Measurements from ENCODE around the gene ZNF791. TPM values are rescaled to one million over a fixed set of nuclear protein-coding genes. Genes with fewer than 3 reads are reported as not detected.

Gene ZNF791
- total and polyA plus RNA-seq, 2 experiments from 2014 or later = 12.2 to 15.3 TPM

DNA sequence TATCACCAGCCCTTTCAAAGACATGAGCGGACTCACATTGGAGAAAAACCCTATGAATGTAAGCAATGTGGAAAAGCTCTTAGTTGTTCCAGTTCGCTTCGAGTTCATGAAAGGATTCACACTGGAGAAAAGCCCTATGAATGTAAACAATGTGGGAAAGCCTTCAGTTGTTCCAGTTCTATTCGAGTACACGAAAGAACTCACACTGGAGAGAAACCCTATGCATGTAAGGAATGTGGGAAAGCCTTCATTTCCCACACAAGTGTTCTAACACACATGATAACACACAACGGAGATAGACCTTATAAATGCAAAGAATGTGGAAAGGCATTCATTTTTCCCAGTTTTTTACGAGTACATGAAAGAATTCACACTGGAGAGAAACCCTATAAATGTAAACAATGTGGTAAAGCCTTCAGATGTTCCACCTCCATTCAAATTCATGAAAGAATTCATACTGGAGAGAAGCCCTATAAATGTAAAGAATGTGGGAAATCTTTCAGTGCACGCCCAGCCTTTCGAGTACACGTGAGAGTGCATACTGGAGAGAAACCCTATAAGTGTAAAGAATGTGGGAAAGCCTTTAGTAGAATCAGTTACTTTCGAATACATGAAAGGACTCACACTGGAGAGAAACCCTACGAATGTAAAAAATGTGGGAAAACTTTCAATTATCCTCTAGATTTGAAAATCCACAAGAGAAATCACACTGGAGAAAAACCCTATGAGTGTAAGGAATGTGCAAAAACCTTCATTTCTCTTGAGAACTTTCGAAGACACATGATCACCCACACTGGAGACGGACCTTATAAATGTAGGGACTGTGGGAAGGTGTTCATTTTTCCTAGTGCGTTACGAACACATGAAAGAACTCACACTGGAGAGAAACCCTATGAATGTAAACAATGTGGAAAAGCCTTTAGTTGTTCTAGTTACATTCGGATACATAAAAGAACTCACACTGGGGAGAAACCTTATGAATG lies 17.6 kb downstream of the ZNF791 start (continued):
- TF ChIP-seq, protein P1, sequence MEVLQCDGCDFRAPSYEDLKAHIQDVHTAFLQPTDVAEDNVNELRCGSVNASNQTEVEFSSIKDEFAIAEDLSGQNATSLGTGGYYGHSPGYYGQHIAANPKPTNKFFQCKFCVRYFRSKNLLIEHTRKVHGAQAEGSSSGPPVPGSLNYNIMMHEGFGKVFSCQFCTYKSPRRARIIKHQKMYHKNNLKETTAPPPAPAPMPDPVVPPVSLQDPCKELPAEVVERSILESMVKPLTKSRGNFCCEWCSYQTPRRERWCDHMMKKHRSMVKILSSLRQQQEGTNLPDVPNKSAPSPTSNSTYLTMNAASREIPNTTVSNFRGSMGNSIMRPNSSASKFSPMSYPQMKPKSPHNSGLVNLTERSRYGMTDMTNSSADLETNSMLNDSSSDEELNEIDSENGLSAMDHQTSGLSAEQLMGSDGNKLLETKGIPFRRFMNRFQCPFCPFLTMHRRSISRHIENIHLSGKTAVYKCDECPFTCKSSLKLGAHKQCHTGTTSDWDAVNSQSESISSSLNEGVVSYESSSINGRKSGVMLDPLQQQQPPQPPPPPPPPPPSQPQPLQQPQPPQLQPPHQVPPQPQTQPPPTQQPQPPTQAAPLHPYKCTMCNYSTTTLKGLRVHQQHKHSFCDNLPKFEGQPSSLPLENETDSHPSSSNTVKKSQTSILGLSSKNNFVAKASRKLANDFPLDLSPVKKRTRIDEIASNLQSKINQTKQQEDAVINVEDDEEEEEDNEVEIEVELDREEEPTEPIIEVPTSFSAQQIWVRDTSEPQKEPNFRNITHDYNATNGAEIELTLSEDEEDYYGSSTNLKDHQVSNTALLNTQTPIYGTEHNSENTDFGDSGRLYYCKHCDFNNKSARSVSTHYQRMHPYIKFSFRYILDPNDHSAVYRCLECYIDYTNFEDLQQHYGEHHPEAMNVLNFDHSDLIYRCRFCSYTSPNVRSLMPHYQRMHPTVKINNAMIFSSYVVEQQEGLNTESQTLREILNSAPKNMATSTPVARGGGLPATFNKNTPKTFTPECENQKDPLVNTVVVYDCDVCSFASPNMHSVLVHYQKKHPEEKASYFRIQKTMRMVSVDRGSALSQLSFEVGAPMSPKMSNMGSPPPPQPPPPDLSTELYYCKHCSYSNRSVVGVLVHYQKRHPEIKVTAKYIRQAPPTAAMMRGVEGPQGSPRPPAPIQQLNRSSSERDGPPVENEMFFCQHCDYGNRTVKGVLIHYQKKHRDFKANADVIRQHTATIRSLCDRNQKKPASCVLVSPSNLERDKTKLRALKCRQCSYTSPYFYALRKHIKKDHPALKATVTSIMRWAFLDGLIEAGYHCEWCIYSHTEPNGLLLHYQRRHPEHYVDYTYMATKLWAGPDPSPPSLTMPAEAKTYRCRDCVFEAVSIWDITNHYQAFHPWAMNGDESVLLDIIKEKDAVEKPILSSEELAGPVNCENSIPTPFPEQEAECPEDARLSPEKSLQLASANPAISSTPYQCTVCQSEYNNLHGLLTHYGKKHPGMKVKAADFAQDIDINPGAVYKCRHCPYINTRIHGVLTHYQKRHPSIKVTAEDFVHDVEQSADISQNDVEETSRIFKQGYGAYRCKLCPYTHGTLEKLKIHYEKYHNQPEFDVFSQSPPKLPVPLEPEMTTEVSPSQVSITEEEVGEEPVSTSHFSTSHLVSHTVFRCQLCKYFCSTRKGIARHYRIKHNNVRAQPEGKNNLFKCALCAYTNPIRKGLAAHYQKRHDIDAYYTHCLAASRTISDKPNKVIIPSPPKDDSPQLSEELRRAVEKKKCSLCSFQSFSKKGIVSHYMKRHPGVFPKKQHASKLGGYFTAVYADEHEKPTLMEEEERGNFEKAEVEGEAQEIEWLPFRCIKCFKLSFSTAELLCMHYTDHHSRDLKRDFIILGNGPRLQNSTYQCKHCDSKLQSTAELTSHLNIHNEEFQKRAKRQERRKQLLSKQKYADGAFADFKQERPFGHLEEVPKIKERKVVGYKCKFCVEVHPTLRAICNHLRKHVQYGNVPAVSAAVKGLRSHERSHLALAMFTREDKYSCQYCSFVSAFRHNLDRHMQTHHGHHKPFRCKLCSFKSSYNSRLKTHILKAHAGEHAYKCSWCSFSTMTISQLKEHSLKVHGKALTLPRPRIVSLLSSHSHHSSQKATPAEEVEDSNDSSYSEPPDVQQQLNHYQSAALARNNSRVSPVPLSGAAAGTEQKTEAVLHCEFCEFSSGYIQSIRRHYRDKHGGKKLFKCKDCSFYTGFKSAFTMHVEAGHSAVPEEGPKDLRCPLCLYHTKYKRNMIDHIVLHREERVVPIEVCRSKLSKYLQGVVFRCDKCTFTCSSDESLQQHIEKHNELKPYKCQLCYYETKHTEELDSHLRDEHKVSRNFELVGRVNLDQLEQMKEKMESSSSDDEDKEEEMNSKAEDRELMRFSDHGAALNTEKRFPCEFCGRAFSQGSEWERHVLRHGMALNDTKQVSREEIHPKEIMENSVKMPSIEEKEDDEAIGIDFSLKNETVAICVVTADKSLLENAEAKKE (CRISPR knock-in tag; IDR thresholded peaks at IDR 0.05) = no peak
- TF ChIP-seq STAT1 (IDR thresholded peaks at IDR 0.05; ENCODE audit: unreplicated experiment) (no peak), POLR2AphosphoS5 (IDR thresholded peaks at IDR 0.05; ENCODE audit: low read depth) (no peak), NANOG (IDR thresholded peaks at IDR 0.05; ENCODE audit: borderline replicate concordance) (no peak)

DNA sequence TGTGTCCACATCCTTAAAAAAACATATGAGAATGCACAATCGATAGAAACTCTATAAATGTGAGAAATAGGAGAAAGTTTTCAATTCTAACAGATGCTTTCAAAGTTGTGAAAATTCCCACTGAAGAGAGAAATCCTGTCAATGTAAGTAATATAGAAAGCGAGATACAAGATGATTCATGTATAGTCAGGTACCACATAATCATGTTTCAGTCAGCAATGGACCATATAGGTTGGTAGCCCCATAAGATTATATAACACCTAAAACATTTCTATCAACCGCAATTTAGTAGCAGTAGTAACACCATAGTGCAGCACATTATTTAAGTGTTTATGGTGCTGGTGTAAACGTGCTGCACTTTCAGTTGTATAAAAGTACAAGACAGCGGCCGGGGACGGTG lies 18.5 kb downstream of the ZNF791 start:
- Histone ChIP-seq H3F3A (replicated peaks; ENCODE audit: low read depth) (0 out of 2 replicates have a peak, but pooled peaks cover 4% of the 10 kb centered on the region), H3K4me1 (ENCODE audit: insufficient read depth) (no peaks in the 10 kb centered on the region), H4K20me1 (replicated peaks; ENCODE audit: insufficient read depth) (no peaks in the 10 kb centered on the region), H3K4me2 (no peak overlapping the region), H3K79me2 (replicated peaks; ENCODE audit: insufficient read depth) (no peaks in the 10 kb centered on the region), H3K36me3 (ENCODE audit: insufficient read depth) (peaks cover 55% of the 10 kb centered on the region), H3K27me3 (ENCODE audit: insufficient read depth) (no peaks in the 10 kb centered on the region), H3K9me2 (ENCODE audit: insufficient read depth) (peaks cover 3% of the 10 kb centered on the region; the same call in 1 of the 2 replicates), H2AFZ (no peak overlapping the region), H3K27ac (ENCODE audit: low read depth) (no peak overlapping the region), H3K4me3 (no peak overlapping the region)
- Mint-ChIP-seq H3K4me1 (no peaks in the 10 kb centered on the region), H3K4me3 (no peak overlapping the region), H3K27me3 (ENCODE audit: insufficient read depth, low read depth, poor library complexity) (peaks cover 3% of the 10 kb centered on the region), H3K36me3 (ENCODE audit: low read depth) (peaks cover 80% of the 10 kb centered on the region), H3K27ac (no peak overlapping the region), H3K9me3 (peaks cover 60% of the 10 kb centered on the region)
- no peak for ATAC-seq
- no peak for DNase-seq (ENCODE audit: low spot score)
- TF ChIP-seq POLR2AphosphoS5 (IDR thresholded peaks at IDR 0.05; ENCODE audit: low read depth) (no peak), EZH2phosphoT487 (IDR thresholded peaks at IDR 0.05; ENCODE audit: unreplicated experiment) (no peak), NANOG (IDR thresholded peaks at IDR 0.05; ENCODE audit: borderline replicate concordance) (no peak)
- TF ChIP-seq, protein P1 (CRISPR knock-in tag; IDR thresholded peaks at IDR 0.05) = no peak

Measured in GM23338 (cell line).